A673 (cell line): Measurements from ENCODE around the gene TRAF1.

Experiments used
- EZH2 ChIP-seq: fragments of 200-600 bp; sonication (generic); IDR thresholded peaks from 2 replicates; pipeline ENCODE4 v1.6.1; 2017; ENCODE audit warnings: borderline replicate concordance, low read depth, mild to moderate bottlenecking, mixed read lengths, antibody characterized with exemption, low read length; ENCODE audit not compliant: poor library complexity, severe bottlenecking
- TF ChIP-seq, protein P1 (sequence below): fragments of 300-800, 200-600 bp; sonication (generic); conservative IDR thresholded peaks from 2 replicates; pipeline ENCODE4 v1.5.1; 2017; ENCODE audit warnings: low read depth, mild to moderate bottlenecking, antibody characterized with exemption, low read length, moderate library complexity, mixed read lengths

DNA sequence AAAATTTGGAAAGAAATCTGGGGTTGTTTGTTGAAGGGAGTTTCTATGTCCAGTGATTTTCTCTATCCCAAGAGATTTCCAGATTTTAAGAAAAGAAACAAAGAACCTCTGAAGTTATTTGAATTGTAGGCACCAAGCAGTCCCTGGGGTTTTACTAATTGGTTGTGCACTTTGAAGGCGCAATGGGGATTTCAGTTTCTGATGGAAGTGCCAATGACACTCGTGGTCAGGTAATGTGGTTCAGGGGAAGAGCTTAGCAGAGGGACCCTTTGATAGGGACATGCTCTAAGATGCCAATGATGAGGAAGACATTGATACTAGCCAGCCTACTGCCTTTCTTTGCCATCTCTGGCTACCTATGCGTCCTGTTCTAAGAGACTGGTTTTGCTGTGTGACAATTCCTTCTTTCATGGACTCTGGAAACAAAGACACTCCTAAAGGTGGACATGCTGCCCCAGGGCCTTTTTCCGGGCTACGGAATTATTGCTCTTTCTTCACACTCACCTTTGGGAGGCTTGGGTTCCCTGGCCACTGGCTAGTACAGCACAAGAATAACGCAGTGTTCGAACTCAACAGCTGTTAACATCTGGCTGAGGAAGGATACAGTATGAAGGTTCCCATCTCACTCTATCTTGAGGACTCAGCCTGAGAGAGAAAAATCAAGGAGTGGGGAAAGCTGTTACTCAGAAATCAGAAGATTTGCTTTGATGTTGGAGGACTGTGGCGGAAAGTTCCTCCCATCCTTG, 6.9 kb upstream of the TRAF1 start:
- TF ChIP-seq, protein P1, sequence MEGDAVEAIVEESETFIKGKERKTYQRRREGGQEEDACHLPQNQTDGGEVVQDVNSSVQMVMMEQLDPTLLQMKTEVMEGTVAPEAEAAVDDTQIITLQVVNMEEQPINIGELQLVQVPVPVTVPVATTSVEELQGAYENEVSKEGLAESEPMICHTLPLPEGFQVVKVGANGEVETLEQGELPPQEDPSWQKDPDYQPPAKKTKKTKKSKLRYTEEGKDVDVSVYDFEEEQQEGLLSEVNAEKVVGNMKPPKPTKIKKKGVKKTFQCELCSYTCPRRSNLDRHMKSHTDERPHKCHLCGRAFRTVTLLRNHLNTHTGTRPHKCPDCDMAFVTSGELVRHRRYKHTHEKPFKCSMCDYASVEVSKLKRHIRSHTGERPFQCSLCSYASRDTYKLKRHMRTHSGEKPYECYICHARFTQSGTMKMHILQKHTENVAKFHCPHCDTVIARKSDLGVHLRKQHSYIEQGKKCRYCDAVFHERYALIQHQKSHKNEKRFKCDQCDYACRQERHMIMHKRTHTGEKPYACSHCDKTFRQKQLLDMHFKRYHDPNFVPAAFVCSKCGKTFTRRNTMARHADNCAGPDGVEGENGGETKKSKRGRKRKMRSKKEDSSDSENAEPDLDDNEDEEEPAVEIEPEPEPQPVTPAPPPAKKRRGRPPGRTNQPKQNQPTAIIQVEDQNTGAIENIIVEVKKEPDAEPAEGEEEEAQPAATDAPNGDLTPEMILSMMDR: no peak
- TF ChIP-seq EZH2: no peak
